GOT3 (cell line): Measurements from ENCODE around the gene FAP.

Experiments used
- DNase-seq: peaks from one replicate; lab custom pipeline; 2025; ENCODE audit warnings: mixed read lengths; lab: John Stamatoyannopoulos, UW

Gene FAP

GRCh38 chr2:162184821-162185450, 58.3 kb downstream of the FAP start:
- DNase-seq = no peak

GRCh38 chr2:162184359-162184758, 58.9 kb downstream of the FAP start:
- DNase-seq = no peak

GRCh38 chr2:162182395-162182794, 60.9 kb downstream of the FAP start:
- no peak for DNase-seq

DNA sequence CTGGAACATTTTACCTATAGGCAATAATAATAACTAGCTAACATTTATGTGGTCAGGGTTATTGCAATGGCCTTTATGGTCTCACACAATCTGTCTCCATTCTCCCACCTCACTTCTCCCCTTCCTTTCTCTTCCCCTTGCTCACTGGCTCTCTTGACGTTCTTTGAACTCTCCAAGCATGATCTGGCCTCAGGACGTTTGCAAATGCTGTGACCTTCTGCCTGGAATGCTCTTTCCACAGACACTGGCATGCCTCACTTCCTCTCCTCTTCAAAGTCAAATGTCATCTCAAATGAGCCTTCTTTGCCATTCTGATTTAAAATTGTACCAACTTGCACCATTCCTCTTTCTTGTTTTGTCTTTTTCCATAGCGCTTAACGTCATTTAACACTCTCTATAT, 65.9 kb downstream of the FAP start:
- no peak for DNase-seq

DNA sequence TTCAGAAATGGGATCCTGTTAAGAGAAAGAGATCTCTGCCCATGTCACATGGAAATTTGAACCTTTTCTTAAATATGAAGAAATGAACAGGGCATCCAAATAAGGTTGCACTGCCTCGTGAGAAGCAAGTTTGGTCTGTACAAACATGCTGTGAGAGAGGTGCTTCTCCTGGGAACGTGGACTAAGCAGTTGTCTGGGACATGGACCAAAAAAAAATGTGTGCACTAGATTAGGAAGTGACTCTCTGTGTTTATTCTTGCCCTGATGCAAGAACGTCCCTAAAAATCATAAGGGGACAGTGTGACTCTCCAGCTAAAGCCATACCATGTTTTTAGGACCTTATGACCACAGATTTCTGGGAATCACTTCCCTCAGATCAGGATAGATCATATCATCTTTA, 67.5 kb downstream of the FAP start:
- DNase-seq = no peak

- no peak for DNase-seq
Observed at GRCh38 chr2:162174746-162175145, 68.5 kb downstream of the FAP start.

DNA sequence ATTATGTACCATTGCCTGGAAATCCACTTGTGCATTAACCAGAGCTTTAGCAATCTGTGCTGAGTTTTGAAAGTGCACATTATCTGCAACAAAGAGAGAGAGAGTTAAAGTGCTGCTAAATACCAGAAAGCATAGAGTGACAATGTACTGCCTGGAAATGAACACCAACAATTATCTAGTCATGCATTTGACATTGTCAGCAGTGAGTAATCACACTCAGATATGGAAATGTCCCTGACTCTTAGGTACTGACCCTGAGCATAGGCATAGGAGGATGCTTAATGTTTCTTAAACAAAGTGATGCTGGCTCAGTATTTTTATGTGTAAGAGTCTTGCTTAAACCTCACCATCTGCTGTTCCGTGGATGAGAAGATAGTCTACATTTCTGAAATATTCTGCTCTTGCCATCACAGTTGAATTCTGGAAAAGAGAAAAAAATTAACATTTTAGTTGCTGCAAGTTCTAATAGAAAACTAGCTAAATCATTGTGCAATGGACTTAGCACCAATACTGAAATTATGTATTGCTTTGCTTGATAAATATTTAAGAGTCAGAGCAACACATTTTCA, 70.4 kb downstream of the FAP start:
- no peak for DNase-seq

DNA sequence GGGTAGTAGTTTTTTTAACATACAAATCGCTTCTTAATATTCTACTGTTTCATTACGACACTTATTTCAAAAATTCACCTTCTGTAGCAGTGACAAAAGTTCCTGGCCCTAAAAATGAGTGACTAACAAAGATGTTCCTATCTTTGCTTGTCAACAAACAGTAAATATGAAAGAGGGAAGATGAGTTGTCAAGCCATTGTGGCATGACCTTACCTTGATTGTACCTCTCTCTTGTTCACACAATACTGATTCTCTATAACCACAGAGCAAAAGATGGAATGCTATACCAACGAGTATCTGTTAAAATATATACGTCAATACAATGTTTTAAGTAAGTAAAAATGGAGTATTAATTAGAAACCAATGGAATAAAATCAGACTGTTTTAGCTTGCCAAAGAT, 76.5 kb downstream of the FAP start:
- DNase-seq = no peak

GRCh38 chr2:162166174-162166573, 77.1 kb downstream of the FAP start:
- DNase-seq = no peak

- no peak for DNase-seq
Observed at GRCh38 chr2:162164802-162165201, 78.4 kb downstream of the FAP start.

GRCh38 chr2:162159446-162159845, 83.8 kb downstream of the FAP start:
- DNase-seq = no peak

DNA sequence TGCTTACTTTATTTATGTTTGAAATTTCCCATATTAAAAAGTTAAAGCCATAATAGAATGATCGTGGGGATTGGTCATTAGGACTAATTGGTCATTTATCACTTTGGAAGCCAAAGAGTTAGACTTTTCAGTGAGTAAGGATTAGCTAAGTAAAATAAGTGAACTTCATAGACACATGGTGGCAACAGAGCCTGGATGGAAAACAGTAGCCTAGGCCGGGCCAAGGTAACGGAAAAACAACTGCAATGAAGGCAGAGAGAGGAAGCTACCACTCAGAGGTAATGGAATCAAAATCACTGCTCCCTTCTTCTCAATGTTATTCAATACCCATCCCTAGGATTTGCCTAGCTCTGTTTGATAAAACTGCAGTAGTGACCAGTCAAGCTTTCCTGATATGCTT, 87.1 kb downstream of the FAP start:
- DNase-seq = no peak

- DNase-seq = no peak
Observed at GRCh38 chr2:162155093-162155492, 88.2 kb downstream of the FAP start.

DNA sequence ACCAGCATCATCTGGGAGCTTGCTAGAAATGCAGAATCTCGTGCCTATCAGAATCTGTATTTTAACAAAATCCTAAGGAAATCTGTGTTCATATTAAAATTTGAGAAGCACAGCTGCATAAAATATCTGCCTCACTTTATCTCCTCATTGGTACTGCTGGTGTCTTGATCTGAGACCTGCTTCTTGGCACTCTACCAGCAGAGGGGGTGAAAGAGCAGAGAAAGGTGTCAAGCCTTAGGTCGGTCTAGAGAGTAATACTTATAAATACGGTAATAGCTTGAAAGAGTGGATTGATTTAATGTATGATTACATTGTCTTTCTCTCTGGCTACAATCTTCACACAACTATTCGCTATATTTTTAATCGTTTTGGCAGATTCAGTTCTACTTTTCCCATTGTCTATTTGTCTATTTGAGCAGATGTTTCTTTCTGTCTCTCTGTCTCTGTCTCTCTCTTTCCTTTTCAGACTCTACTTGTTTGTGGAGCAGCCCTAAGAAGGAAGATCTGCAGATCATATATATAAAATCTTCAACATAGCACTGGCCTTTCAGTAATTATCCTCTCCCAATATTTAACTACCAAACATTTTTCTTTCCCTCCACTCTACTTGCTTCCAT, 89.5 kb downstream of the FAP start:
- DNase-seq = no peak

- no peak for DNase-seq
Observed at GRCh38 chr2:162152147-162152546, 91.1 kb downstream of the FAP start, which contains the start of gene GCG. Gene GCG (minus strand): TSS chr2:162152247. CDS start chr2:162149178, 3,069 bp downstream.

GRCh38 chr2:162149940-162150339, 93.3 kb downstream of the FAP start:
- DNase-seq = no peak

- DNase-seq = no peak
Observed at GRCh38 chr2:162149466-162149865, 93.8 kb downstream of the FAP start.

DNA sequence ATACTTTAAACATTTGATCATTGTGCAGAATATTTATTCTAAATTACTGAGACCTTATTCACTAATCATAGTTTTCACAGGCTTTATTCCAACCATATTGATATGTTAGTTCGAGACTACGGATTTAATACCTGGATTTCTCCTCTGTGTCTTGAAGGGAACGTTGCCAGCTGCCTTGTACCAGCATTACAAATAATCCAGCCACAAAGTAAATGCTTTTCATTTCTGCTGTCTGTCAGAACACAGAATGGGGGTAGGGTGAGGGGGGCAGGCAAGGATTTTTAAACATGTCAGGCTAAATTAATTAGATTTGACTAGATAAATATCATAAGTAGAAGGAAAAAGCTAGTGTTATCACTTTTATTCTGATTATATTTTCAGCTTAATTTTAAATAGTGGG, 94.3 kb downstream of the FAP start:
- no peak for DNase-seq

- no peak for DNase-seq
Observed at GRCh38 chr2:162143969-162144368, 99.3 kb downstream of the FAP start.

GRCh38 chr2:162138310-162138709, 104.9 kb downstream of the FAP start:
- no peak for DNase-seq

- no peak for DNase-seq
Observed at GRCh38 chr2:162127422-162127821, 115.8 kb downstream of the FAP start.

DNA sequence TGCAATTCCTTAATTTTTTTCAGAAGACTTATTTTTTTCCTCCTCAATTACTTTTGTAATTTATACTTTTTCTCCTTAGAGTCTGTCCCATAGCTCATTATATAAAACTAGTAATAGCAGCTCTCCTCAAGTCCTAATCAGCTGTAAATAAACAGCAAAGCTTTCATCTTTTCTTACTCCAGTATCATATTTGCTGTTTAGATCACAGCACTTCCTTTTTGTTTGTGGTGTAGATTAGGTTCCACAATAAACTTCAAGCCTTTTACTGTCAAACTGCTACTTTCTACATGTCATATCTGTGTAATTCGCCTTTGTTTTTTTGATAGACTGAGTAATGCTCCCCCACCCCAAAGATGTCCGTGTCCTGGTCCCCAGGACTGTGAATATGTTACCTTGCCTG, 116.7 kb downstream of the FAP start:
- DNase-seq = no peak

DNA sequence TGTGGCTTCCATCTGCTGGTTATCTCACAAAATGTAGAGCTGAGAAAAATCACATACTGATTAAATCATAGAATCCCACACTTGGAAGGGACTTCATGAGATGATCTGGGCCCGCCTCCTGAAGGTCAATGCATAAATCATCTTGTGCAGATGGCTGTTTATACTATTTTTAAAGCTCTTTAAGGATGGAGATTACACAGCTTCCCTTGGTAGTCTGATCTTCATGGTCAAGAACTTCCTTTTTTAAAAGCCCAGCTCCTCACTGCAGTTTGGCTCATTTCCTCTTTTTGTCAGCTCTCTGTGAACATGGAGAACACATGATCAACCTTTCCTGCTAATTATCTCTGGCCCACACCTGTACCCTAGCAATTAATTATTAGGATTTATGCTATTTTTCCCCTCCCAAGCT, 117.1 kb downstream of the FAP start:
- DNase-seq = no peak

GRCh38 chr2:162125138-162125537, 118.1 kb downstream of the FAP start:
- DNase-seq = no peak
